ENCODE results near the gene ZNF440.
"Not testable (repeated sequence)": the region's sequence is repeated elsewhere in the genome, so short reads cannot be mapped to it uniquely, and the experiment has no call there.

ZNF440 gene

DNA sequence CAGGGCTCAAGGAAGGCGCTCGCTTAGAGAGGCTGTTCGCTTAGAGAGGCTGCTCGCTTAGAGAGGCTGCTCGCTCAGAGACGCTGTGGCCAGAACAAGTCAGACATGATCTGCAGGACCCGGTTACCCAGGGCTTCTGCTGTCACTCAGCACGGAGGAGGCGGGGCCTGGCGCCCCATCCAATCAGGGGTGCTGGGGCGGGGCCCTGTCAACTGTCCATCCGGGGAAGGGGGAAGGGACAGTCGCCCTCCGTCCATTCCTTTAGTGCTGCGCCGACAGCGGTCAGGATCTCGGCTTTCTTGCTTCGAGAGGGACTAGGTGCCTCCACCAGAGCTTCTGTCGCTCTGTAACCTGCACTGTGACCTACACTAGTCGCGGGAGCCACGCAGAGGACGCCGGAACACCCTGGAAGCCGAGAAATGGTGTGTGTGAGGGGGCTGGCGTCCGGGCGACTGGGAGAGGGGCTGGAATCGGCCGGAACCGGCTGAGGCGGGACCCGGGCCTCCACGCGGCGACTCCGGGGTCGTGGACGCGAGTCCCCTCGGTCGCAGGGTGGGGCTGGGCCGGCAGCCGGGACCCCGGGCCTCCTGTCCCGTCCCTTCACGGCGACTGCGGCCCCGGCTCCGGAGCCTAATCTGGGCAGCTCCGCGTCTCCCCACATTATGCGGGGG lies at the start of gene ZNF440:
Gene ZNF440 (plus strand): TSS at position 245 of the 671 bp plus-strand sequence. CDS start 175 bp downstream, at position 420.
- peak within 1 kb of the TSS; percentile 82 for H2AFZ ChIP-seq (ENCODE audit: low read length, unreplicated experiment)
- no peaks in the 10 kb centered on the region for H3K27me3 ChIP-seq (ENCODE audit: insufficient read depth, low read length)
- H3K4me1 ChIP-seq (ENCODE audit: control insufficient read depth, insufficient read depth, low read length, unreplicated experiment): no peaks in the 10 kb centered on the region
- no peaks in the 10 kb centered on the region for H3K36me3 ChIP-seq (ENCODE audit: insufficient read depth, low read length)
- peak within 1 kb of the TSS; percentile 85 for H3K4me3 ChIP-seq (ENCODE audit: low read depth, low read length)
- H3K79me2 ChIP-seq (ENCODE audit: control insufficient read depth, insufficient read depth, low read length, unreplicated experiment): no peaks in the 10 kb centered on the region
- no peak within 1 kb of the TSS for H3K27ac ChIP-seq (ENCODE audit: low read depth, low read length)

DNA sequence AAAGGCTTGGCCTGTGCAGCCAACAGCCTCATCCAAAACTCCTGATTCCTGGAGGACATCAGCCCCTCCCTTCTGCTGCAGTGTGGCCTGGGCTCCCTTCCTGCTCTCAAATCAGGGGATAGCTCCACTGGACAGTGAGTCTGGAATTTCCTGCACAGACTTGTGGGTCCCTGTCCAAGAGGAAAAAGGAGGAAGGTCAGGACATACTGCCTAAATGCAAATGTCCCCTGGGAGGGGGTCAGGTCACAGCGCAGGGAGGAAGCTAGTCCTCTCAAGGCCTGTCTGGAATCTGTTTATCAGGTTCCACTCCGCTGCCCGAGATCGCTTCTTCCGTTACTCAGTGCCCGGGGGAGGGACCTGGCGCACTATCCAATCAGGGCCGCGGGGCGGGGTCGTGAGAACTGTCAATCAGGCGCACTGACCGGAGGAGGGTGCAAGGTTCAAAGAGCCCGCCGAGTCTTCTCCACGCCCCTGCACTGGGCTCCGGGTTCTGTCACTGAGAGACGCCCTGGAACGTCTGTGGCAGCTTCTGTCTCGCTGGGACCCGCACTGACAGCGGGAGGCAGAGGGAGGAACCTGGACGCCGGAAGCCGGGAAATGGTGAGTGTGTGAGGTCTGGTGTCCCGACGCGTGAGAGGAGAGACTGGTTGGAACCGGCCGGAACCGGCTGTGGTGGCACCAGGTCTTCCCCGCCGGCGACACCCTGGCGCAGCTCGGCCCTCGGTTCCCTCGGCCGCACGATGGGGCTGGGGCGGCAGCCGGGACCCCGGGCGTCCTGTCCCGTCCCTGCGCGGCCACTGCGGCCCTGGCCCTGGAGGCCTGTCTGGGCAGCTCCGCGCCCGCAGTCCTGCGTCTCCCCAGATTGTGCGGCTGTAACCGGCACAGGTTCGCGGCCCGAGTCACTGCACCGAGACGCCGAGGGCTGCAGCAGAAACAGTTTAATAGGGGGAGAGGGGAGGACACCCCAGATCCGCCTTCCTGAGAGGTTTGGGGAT lies 47.2 kb upstream of the ZNF440 start, which contains the start of gene ZNF441:
Gene ZNF441 (plus strand): TSS at position 404 of the 995 bp plus-strand sequence. CDS start 194 bp downstream, at position 598.
- Histone ChIP-seq H3K36me3 (ENCODE audit: insufficient read depth, low read length) (peaks cover 7% of the 10 kb centered on the region), H3K27me3 (ENCODE audit: insufficient read depth, low read length) (no peaks in the 10 kb centered on the region), H3K4me3 (ENCODE audit: low read depth, low read length) (peak within 1 kb of the TSS; percentile 93), H3K79me2 (ENCODE audit: control insufficient read depth, insufficient read depth, low read length, unreplicated experiment) (peaks cover 28% of the 10 kb centered on the region), H3K27ac (ENCODE audit: low read depth, low read length) (peak within 1 kb of the TSS; percentile 89), H3K4me1 (ENCODE audit: control insufficient read depth, insufficient read depth, low read length, unreplicated experiment) (no peaks in the 10 kb centered on the region), H2AFZ (ENCODE audit: low read length, unreplicated experiment) (peak within 1 kb of the TSS; percentile 83)

DNA sequence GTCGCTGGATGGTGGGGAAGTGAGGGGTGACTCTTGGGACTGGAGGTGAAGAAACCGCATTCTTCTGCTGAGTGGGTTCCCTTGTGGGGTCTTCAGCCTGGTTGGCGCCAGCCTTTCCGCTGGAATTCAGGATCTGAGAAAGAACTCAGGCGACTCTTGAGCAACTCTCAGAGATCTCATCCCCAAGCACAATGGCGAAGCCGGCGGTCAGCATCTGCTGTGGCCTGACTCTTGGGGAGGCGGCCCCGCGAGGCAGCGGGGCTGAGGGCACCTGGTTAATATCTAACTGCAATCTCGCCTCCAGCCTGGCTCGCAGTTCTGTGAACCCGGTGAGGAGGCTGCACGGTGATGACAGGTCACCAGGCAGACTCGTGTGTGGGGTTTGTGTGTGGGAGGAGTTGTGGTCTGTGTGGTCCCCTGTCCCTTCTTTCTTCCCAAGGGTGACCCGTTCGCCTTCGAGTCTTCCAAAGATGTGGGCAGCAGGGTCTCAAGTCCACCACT lies 46.4 kb upstream of the ZNF440 start:
- Histone ChIP-seq H3K79me2 (ENCODE audit: control insufficient read depth, insufficient read depth, low read length, unreplicated experiment) (peaks cover 28% of the 10 kb centered on the region), H3K4me3 (ENCODE audit: low read depth, low read length) (peak overlapping the region; percentile 93), H3K4me1 (ENCODE audit: control insufficient read depth, insufficient read depth, low read length, unreplicated experiment) (no peaks in the 10 kb centered on the region), H3K27ac (ENCODE audit: low read depth, low read length) (peak overlapping the region; percentile 89), H2AFZ (ENCODE audit: low read length, unreplicated experiment) (no peak overlapping the region), H3K27me3 (ENCODE audit: insufficient read depth, low read length) (no peaks in the 10 kb centered on the region), H3K36me3 (ENCODE audit: insufficient read depth, low read length) (peaks cover 7% of the 10 kb centered on the region)

DNA sequence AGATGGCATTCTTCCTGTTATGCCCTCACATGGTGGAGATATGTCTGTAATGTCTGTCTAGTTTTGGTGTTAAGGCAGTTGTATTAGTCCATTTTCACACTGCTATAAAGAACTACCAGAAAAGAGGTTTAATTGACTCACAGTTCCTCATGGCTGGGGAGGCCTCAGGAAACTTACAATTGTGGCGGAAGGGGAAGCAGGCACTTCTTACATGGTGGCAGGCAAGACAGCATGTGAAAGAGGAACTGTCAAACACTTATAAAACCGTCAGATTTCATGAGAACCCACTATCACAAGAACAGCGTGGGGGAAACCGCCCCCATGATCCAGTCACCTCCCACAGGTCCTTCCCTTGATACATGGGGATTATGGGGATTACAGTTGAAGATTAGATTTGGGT lies 44.1 kb upstream of the ZNF440 start:
- Histone ChIP-seq H3K27ac (ENCODE audit: low read depth, low read length) (no peak overlapping the region), H2AFZ (ENCODE audit: low read length, unreplicated experiment) (no peak overlapping the region), H3K4me3 (ENCODE audit: low read depth, low read length) (no peak overlapping the region), H3K4me1 (ENCODE audit: control insufficient read depth, insufficient read depth, low read length, unreplicated experiment) (no peaks in the 10 kb centered on the region), H3K27me3 (ENCODE audit: insufficient read depth, low read length) (no peaks in the 10 kb centered on the region), H3K36me3 (ENCODE audit: insufficient read depth, low read length) (peaks cover 11% of the 10 kb centered on the region), H3K79me2 (ENCODE audit: control insufficient read depth, insufficient read depth, low read length, unreplicated experiment) (peaks cover 28% of the 10 kb centered on the region)

DNA sequence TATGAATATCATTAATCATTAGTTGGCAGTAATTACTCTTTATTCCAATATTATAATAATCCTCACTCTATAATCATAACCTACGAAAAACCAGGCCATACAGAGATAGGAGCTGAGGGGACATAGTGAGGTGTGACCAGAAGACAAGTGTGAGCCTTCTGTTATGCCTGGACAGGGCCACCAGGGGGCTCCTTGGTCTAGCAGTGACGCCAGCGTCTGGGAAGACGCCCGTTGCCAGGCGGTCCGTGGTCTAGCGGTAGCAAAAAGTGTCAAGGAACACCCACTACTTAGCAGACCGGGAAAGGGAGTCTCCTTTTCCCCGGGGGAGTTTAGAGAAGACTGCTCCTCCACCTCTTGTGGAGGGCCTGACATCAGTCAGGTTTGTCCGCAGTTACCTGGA lies 42.6 kb upstream of the ZNF440 start:
- Histone ChIP-seq H3K36me3 (ENCODE audit: insufficient read depth, low read length) (peaks cover 11% of the 10 kb centered on the region), H3K79me2 (ENCODE audit: control insufficient read depth, insufficient read depth, low read length, unreplicated experiment) (peaks cover 33% of the 10 kb centered on the region)
- not testable (repeated sequence) for H3K27ac ChIP-seq (ENCODE audit: low read depth, low read length); H3K4me3 ChIP-seq (ENCODE audit: low read depth, low read length); H3K4me1 ChIP-seq (ENCODE audit: control insufficient read depth, insufficient read depth, low read length, unreplicated experiment); H2AFZ ChIP-seq (ENCODE audit: low read length, unreplicated experiment); H3K27me3 ChIP-seq (ENCODE audit: insufficient read depth, low read length)

DNA sequence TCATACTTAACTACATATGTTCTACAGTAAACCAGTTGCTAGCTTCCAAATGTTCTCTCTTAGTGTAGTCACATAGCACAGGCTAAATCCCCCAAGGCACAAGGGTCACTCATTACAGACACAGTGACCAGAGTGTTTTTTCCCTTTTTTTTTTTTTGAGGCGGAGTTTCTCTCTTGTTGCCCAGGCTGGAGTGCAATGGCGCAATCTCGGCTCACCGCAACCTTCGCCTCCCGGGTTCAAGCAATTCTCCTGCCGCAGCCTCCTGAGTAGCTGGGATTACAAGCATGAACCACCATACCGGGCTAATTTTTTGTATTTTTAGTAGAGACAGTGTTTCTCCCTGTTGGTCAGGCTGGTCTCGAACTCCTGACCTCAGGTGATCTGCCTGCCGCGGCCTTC lies 37.4 kb upstream of the ZNF440 start:
- H3K27ac ChIP-seq (ENCODE audit: low read depth, low read length); H3K4me1 ChIP-seq (ENCODE audit: control insufficient read depth, insufficient read depth, low read length, unreplicated experiment); H3K4me3 ChIP-seq (ENCODE audit: low read depth, low read length); H3K27me3 ChIP-seq (ENCODE audit: insufficient read depth, low read length); H2AFZ ChIP-seq (ENCODE audit: low read length, unreplicated experiment); H3K79me2 ChIP-seq (ENCODE audit: control insufficient read depth, insufficient read depth, low read length, unreplicated experiment): not testable (repeated sequence)
- peaks cover 46% of the 10 kb centered on the region for H3K36me3 ChIP-seq (ENCODE audit: insufficient read depth, low read length)

DNA sequence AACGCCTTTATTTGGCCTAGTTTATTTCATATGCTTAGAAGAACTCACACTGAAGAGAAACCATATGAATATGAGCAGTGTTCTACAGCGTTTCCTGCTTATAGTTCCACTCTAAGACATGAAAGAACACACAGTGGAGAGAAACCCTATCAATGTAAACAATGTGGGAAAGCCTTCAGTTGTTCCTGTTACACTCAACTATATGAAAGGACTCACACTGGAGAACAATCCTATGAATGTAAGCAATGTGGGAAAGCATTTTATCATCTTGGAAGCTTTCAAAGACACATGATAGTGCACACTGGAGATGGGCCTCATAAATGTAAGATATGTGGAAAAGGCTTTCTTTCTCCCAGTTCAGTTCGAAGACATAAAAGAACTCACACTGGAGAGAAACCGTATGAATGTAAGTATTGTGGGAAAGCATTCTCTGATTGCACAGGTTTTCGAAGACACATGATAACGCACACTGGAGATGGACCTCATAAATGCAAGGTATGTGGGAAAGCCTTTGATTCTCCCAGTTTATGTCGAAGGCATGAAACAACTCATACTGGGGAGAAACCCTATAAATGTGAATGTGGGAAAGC lies 33.5 kb upstream of the ZNF440 start:
- Histone ChIP-seq H3K79me2 (ENCODE audit: control insufficient read depth, insufficient read depth, low read length, unreplicated experiment) (peaks cover 5% of the 10 kb centered on the region), H2AFZ (ENCODE audit: low read length, unreplicated experiment) (no peak overlapping the region), H3K36me3 (ENCODE audit: insufficient read depth, low read length) (peaks cover 65% of the 10 kb centered on the region), H3K27ac (ENCODE audit: low read depth, low read length) (no peak overlapping the region), H3K4me3 (ENCODE audit: low read depth, low read length) (no peak overlapping the region), H3K27me3 (ENCODE audit: insufficient read depth, low read length) (no peaks in the 10 kb centered on the region), H3K4me1 (ENCODE audit: control insufficient read depth, insufficient read depth, low read length, unreplicated experiment) (no peaks in the 10 kb centered on the region)

DNA sequence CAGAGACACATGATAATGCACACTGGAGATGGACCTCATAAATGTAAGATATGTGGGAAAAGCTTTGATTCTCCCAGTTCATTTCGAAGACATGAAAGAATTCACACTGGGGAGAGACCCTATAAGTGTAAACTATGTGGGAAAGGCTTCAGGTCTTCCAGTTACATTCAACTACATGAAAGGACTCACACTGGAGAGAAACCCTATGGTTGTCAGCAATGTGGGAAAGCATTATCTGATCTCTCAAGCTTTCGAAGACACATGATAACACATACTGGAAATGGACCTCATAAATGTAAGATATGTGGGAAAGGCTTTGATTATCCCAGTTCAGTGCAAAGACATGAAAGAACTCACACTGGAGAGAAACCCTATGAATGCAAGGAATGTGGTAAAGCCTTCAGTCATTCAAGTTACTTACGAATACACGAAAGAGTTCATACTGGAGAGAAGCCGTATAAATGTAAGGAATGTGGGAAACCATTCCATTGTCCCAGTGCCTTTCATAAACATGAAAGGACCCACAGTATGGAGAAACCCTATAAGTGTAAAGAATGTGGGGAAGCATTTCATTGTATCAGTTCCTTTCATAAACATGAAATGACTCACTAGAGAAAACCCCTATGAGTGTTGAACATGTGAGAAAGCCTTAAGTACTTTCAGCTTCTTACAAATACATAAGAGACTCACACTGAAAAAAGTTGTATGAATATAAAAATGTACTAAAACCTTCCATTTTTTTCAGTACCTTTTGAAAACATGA lies 32.6 kb upstream of the ZNF440 start:
- no peaks in the 10 kb centered on the region for H3K79me2 ChIP-seq (ENCODE audit: control insufficient read depth, insufficient read depth, low read length, unreplicated experiment)
- H3K27ac ChIP-seq (ENCODE audit: low read depth, low read length): no peak overlapping the region
- no peaks in the 10 kb centered on the region for H3K4me1 ChIP-seq (ENCODE audit: control insufficient read depth, insufficient read depth, low read length, unreplicated experiment)
- H3K4me3 ChIP-seq (ENCODE audit: low read depth, low read length): no peak overlapping the region
- no peaks in the 10 kb centered on the region for H3K27me3 ChIP-seq (ENCODE audit: insufficient read depth, low read length)
- H2AFZ ChIP-seq (ENCODE audit: low read length, unreplicated experiment): no peak overlapping the region
- H3K36me3 ChIP-seq (ENCODE audit: insufficient read depth, low read length): peaks cover 65% of the 10 kb centered on the region

DNA sequence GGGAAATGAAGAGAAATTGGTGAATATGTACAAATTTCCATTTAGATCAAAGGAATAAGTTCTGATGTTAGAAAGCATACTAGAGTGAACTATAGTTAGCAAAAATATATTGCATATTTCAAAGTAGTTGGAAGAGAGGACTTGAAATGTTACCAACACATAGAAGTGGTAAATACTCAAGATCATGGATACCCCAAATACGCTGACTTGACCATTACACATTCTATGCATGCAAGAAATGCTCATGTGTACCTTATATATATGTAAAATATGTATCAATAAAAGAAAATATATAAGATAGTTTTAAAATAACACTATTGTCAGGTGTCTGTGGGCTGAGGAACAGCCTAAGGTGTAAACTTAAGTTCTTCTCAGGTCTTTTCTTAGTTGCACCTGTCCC lies 30.3 kb upstream of the ZNF440 start:
- Histone ChIP-seq H3K27ac (ENCODE audit: low read depth, low read length) (no peak overlapping the region), H2AFZ (ENCODE audit: low read length, unreplicated experiment) (no peak overlapping the region), H3K4me3 (ENCODE audit: low read depth, low read length) (no peak overlapping the region), H3K79me2 (ENCODE audit: control insufficient read depth, insufficient read depth, low read length, unreplicated experiment) (no peaks in the 10 kb centered on the region), H3K27me3 (ENCODE audit: insufficient read depth, low read length) (no peaks in the 10 kb centered on the region), H3K36me3 (ENCODE audit: insufficient read depth, low read length) (peaks cover 47% of the 10 kb centered on the region), H3K4me1 (ENCODE audit: control insufficient read depth, insufficient read depth, low read length, unreplicated experiment) (no peaks in the 10 kb centered on the region)

DNA sequence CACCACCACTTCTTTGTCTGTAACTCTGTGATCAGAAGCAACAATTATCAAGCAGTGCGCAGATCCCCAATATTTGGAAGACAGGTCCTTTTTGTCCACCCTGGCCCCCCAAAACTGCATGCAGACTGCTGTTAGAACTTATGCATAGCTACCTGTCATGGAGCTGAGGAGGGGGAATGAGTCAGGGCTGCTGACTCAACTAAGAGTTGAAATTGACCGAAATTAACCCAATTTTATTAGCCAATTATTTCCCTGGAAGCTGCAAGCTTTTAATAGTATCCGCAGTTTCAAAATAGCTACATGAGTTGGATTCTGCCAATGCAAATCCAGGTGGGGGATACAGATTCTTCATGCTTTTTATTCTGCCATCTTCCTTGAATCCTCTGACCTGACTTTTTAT lies 29.7 kb upstream of the ZNF440 start:
- Histone ChIP-seq H3K36me3 (ENCODE audit: insufficient read depth, low read length) (peaks cover 43% of the 10 kb centered on the region), H3K27me3 (ENCODE audit: insufficient read depth, low read length) (no peaks in the 10 kb centered on the region), H2AFZ (ENCODE audit: low read length, unreplicated experiment) (no peak overlapping the region), H3K27ac (ENCODE audit: low read depth, low read length) (no peak overlapping the region), H3K4me3 (ENCODE audit: low read depth, low read length) (no peak overlapping the region), H3K79me2 (ENCODE audit: control insufficient read depth, insufficient read depth, low read length, unreplicated experiment) (no peaks in the 10 kb centered on the region), H3K4me1 (ENCODE audit: control insufficient read depth, insufficient read depth, low read length, unreplicated experiment) (no peaks in the 10 kb centered on the region)

All from ACC112 (cell line).